K562 (cell line): ENCODE results near the gene TTC38. TPM values are rescaled to one million over a fixed set of nuclear protein-coding genes. Genes with fewer than 3 reads are reported as not detected.

Source experiments
- ATAC-seq: fragments of 200-7000 bp; cut with Tn5 transposase; 3 replicates; pipeline ENCODE4 v1.9.1; 2020; ENCODE audit warnings: moderate library complexity
- BruUV-seq: library from RNA; stranded (reverse); fragments of 400-500 nt; replicated peaks from 2 replicates; lab custom pipeline; 2021; lab: Mats Ljungman, UMichigan
- CTCF ChIA-PET: fragments of 300-600 bp; formaldehyde crosslinking; extraction: SDS; loops from one replicate; lab custom pipeline; 2021; ENCODE audit warnings: low intra/inter-chr PET ratio; lab: Yijun Ruan, JAX
- POLR2A ChIA-PET: fragments of 300-600, 350-650 bp; sonication (Branson Sonifier 250); formaldehyde crosslinking; extraction: SDS; loops from one replicate; lab custom pipeline; 2021; ENCODE audit warnings: antibody characterized with exemption, inconsistent platforms; lab: Yijun Ruan, JAX
- DNase-seq, 4 experiments: peaks; one replicate each; pipeline versions ENCODE4 v3.0.0 to v3.0.0-alpha.2; 2011 to 2018; ENCODE audit warnings: low spot score in 3 of 4, mixed read lengths in 3 of 4; ENCODE audit errors: extremely low read depth in 1 of 4
- FAIRE-seq: peaks from 2 replicates; lab custom pipeline; 2011; peaks lifted over from hg19 to GRCh38; lab: Jason Lieb, UNC
- H2AFZ ChIP-seq: 2 replicates; pipeline ENCODE4 v1.6.0; 2011; ENCODE audit warnings: low read depth, low read length, control low read depth, inconsistent platforms
- H3K27ac ChIP-seq: fragments of 200-600 bp; 3 replicates; pipeline ENCODE4 v1.8.0; 2011; ENCODE audit warnings: low read depth, mild to moderate bottlenecking, control low read depth, inconsistent platforms, low read length, moderate library complexity, mixed read lengths; ENCODE audit errors: extremely low read depth
- H3K27me3 ChIP-seq, 2 experiments: fragments of 300-600 bp in 1 of 2; 2 replicates in 1 of 2; 3 replicates in 1 of 2; pipeline versions ENCODE4 v1.6.0 to v1.8.0; 2011; ENCODE audit warnings: inconsistent platforms in 2 of 2, low read length in 2 of 2, mild to moderate bottlenecking in 1 of 2, mixed read lengths in 1 of 2, moderate library complexity in 1 of 2; ENCODE audit not compliant: control insufficient read depth in 2 of 2, insufficient read depth in 2 of 2
- H3K36me3 ChIP-seq: fragments of 300-600 bp; 3 replicates; pipeline ENCODE4 v1.8.0; 2011; ENCODE audit warnings: mild to moderate bottlenecking, low read length, inconsistent platforms; ENCODE audit not compliant: control insufficient read depth, insufficient read depth
- H3K4me1 ChIP-seq, 2 experiments: fragments of 200-600 bp in 1 of 2; replicated peaks in 1 of 2; 2 replicates in 1 of 2; 3 replicates in 1 of 2; pipeline versions ENCODE4 v1.5.1 to v1.8.0; 2011; ENCODE audit warnings: inconsistent platforms in 2 of 2, low read length in 2 of 2, mild to moderate bottlenecking in 1 of 2, mixed read lengths in 1 of 2, moderate library complexity in 1 of 2; ENCODE audit not compliant: control insufficient read depth in 2 of 2, insufficient read depth in 2 of 2
- H3K4me2 ChIP-seq: 2 replicates; pipeline ENCODE4 v1.6.1; 2011; ENCODE audit warnings: low read length, control low read depth, inconsistent platforms, mixed read lengths; ENCODE audit not compliant: insufficient read depth
- H3K4me3 ChIP-seq: fragments of 200-600 bp; sonication (generic), shearing (Covaris generic); 2 replicates; pipeline ENCODE4 v1.5.1; 2016; ENCODE audit warnings: control low read depth, inconsistent platforms
- H3K79me2 ChIP-seq: fragments of 200-600 bp; 3 replicates; pipeline ENCODE4 v1.8.0; 2011; ENCODE audit warnings: low read length, inconsistent platforms; ENCODE audit not compliant: control insufficient read depth, insufficient read depth
- H3K9ac ChIP-seq, 2 experiments: 2 replicates each; pipeline versions ENCODE4 v1.6.0 to v1.6.1; 2011; ENCODE audit warnings: low read depth in 2 of 2, low read length in 2 of 2, control low read depth in 1 of 2, inconsistent platforms in 1 of 2, mild to moderate bottlenecking in 1 of 2, mixed read lengths in 1 of 2; ENCODE audit not compliant: insufficient read depth in 1 of 2
- H3K9me1 ChIP-seq: one replicate; pipeline ENCODE4 v1.6.0; 2011; ENCODE audit warnings: inconsistent platforms, mild to moderate bottlenecking, low read length, moderate library complexity; ENCODE audit not compliant: control insufficient read depth, insufficient read depth
- H3K9me3 ChIP-seq: replicated peaks from 2 replicates; pipeline ENCODE4 v1.5.1; 2011; ENCODE audit warnings: low read depth, low read length, inconsistent platforms; ENCODE audit not compliant: control insufficient read depth, insufficient read depth
- H4K20me1 ChIP-seq: replicated peaks from 2 replicates; pipeline ENCODE4 v1.6.1; 2011; ENCODE audit warnings: low read length, inconsistent platforms, mixed read lengths; ENCODE audit not compliant: control insufficient read depth, insufficient read depth
- ARNT ChIP-seq, 2 experiments: fragments of 450-650 bp; IDR thresholded peaks; 2 replicates each; pipeline ENCODE4 v1.6.1; 2016; ENCODE audit warnings: mild to moderate bottlenecking in 1 of 2
- CEBPB ChIP-seq: fragments of 450-650 bp; IDR thresholded peaks from 2 replicates; pipeline ENCODE4 v1.6.1; 2016; ENCODE audit warnings: missing genetic modification characterization, missing compliant biosample characterization
- CEBPG ChIP-seq, 3 experiments: fragments of 200-800 bp in 1 of 3; sonication (Bioruptor generic) in 1 of 3; sonication (generic) in 1 of 3; formaldehyde crosslinking in 1 of 3; IDR thresholded peaks in 2 of 3; conservative IDR thresholded peaks in 1 of 3; 2 replicates each; pipeline versions ENCODE4 v1.6.1 to v1.8.0; 2016 to 2022; ENCODE audit warnings: missing compliant biosample characterization in 2 of 3, missing genetic modification characterization in 2 of 3, mild to moderate bottlenecking in 1 of 3, missing genetic modification reagents in 1 of 3
- CHD1 ChIP-seq: fragments of 200-600 bp; sonication (generic); IDR thresholded peaks from one replicate; pipeline ENCODE4 v1.6.1; 2012; ENCODE audit warnings: mild to moderate bottlenecking, moderate library complexity, low read length, inconsistent platforms
- FOSL1 ChIP-seq: fragments of 200-800 bp; sonication (Bioruptor generic); conservative IDR thresholded peaks from 2 replicates; pipeline ENCODE4 v1.6.1; 2016; ENCODE audit warnings: missing genetic modification characterization, missing compliant biosample characterization
- KLF16 ChIP-seq: IDR thresholded peaks from 2 replicates; pipeline ENCODE4 v1.6.1; 2016; ENCODE audit warnings: antibody characterized with exemption
- MCM7 ChIP-seq, 2 experiments: fragments of 450-650 bp; IDR thresholded peaks; 2 replicates each; pipeline ENCODE4 v1.6.1; 2016 to 2018
- MEIS2 ChIP-seq: fragments of 450-650 bp; IDR thresholded peaks from 2 replicates; pipeline ENCODE4 v1.6.1; 2014; ENCODE audit warnings: mild to moderate bottlenecking; ENCODE audit not compliant: partially characterized antibody
- MTA1 ChIP-seq: fragments of 450-650 bp; IDR thresholded peaks from 2 replicates; pipeline ENCODE4 v1.6.1; 2017; ENCODE audit warnings: borderline replicate concordance
- NEUROD1 ChIP-seq: fragments of 150-350 bp; IDR thresholded peaks from 2 replicates; pipeline ENCODE4 v1.6.1; 2014; ENCODE audit warnings: borderline replicate concordance, low read length, low read depth; ENCODE audit not compliant: partially characterized antibody
- SAFB2 ChIP-seq: fragments of 200-400 bp; formaldehyde crosslinking; IDR thresholded peaks from 2 replicates; pipeline ENCODE4 v1.6.1; 2018; ENCODE audit warnings: borderline replicate concordance, low read length, low read depth, moderate library complexity; ENCODE audit not compliant: severe bottlenecking
- SETDB1 ChIP-seq: IDR thresholded peaks from one replicate; pipeline ENCODE4 v1.6.1; 2012; ENCODE audit warnings: low read length, control low read depth, inconsistent platforms
- ZC3H8 ChIP-seq: fragments of 450-650 bp; IDR thresholded peaks from 2 replicates; pipeline ENCODE4 v1.6.1; 2017
- ZMIZ1 ChIP-seq, 2 experiments: fragments of 150-350 bp in 1 of 2; IDR thresholded peaks; 2 replicates each; pipeline ENCODE4 v1.6.1; 2012 to 2016; ENCODE audit warnings: low read depth in 2 of 2, low read length in 2 of 2, mild to moderate bottlenecking in 1 of 2, moderate library complexity in 1 of 2
- ZNF224 ChIP-seq: sonication (generic); formaldehyde crosslinking; IDR thresholded peaks from 2 replicates; pipeline ENCODE4 v1.8.0; 2022; ENCODE audit warnings: mild to moderate bottlenecking, missing genetic modification reagents
- WGBS: fragments of 100-300 bp; shearing (Covaris generic); methylation state at CpG from one replicate; pipeline ENCODE4 v1.1.6; 2016; ENCODE audit warnings: low coverage, mixed read lengths; ENCODE audit not compliant: insufficient coverage; ENCODE audit errors: missing lambda C conversion rate; 5-methylcytosine and 5-hydroxymethylcytosine counted together
- in situ Hi-C: fragments of 300-500 bp; cut with MboI; formaldehyde crosslinking; loops from 4 replicates; pipeline ENCODE4 v1.15.0; 2018; ENCODE audit warnings: inconsistent platforms, mixed read lengths
- intact Hi-C: fragments of 100-400 bp; cut with micrococcal nuclease; formaldehyde crosslinking; loops from 2 replicates; pipeline ENCODE4 v1.14.2; 2022
- polyA plus RNA-seq, 8 experiments: library from polyadenylated mRNA; depleted of rRNA in 4 of 8; stranded (reverse) in 5 of 8; unstranded in 3 of 8; fragments of >200 nt; fragmentation: Nextera tagmentation in 2 of 8; fragmentation: Illumina TruSeq in 1 of 8; extraction: Ambion mirVana in 2 of 8; extraction: Trizol in 1 of 8; gene quantifications; 2 replicates each; pipeline versions ENCODE4 v1.2.1 to v1.2.3, GENCODE V29; 2011 to 2014; ENCODE audit warnings: inconsistent platforms in 1 of 8, missing spikeins in 1 of 8
- total RNA-seq, 7 experiments: library from RNA; depleted of rRNA in 6 of 7; stranded (reverse); fragments of >200 nt in 6 of 7; fragmentation: Illumina TruSeq in 2 of 7; extraction: Trizol in 2 of 7; gene quantifications; 2 replicates each; pipeline versions ENCODE4 v1.2.1 to v1.2.3, GENCODE V29; 2011 to 2021; ENCODE audit warnings: low replicate concordance in 1 of 7
- TF ChIP-seq, protein P1 (sequence below): fragments of 250-450 bp; sonication (Bioruptor Pico); IDR thresholded peaks from 2 replicates; pipeline ENCODE4 v1.9.0; 2021; ENCODE audit warnings: mild to moderate bottlenecking
- TF ChIP-seq, protein P2 (sequence below): fragments of 450-650 bp; formaldehyde crosslinking; IDR thresholded peaks from 2 replicates; pipeline ENCODE4 v1.4.0; 2022; ENCODE audit warnings: mild to moderate bottlenecking, moderate library complexity

Gene TTC38
- total and polyA plus RNA-seq, 9 of the 15 experiments (the other 6 are each of a cell fraction or from before 2014, with no cell fraction given), result 0.84 to 28.4 (median 18.1) TPM

- H4K20me1 ChIP-seq, result no peaks in the 10 kb centered on the region
- peak overlapping the region; percentile 89 for H3K4me2 ChIP-seq
- H3K27me3 ChIP-seq, result no peaks in the 10 kb centered on the region
- ChIA-PET CTCF (no interaction called here), POLR2A (interaction anchor here (1.3 to 2.3 kb wide), 2 partner anchors 16 kb away, joined by 3 to 12 read pairs; partner anchors contain the start of gene TTC38)
- intact Hi-C loops, result no loop called here
- in situ Hi-C loops, result no loop called here
- peak overlapping the region; percentile 71 for H3K4me3 ChIP-seq
- H3K36me3 ChIP-seq, result no peaks in the 10 kb centered on the region
- WGBS, result 2% methylated on average over 9 of the region's 9 CpGs
- DNase-seq (no peak), FAIRE-seq (peak; percentile 52), ATAC-seq (no peak)
- peaks cover 33% of the 10 kb centered on the region for H3K79me2 ChIP-seq
- BruUV-seq, result no TSS peak
- H3K27ac ChIP-seq, result peak overlapping the region; percentile 87; the same call in 2 of the 3 replicates
- H2AFZ ChIP-seq, result no peak overlapping the region
- H3K9me3 ChIP-seq, result no peaks in the 10 kb centered on the region
- H3K9ac ChIP-seq, result peak overlapping the region in 1 of 2 experiments; percentile 86; a peak in 2 of 4 replicates
- no peaks in the 10 kb centered on the region for H3K9me1 ChIP-seq
- H3K4me1 ChIP-seq, result peaks cover 17 to 33% of the 10 kb centered on the region in 2 experiments
- TF ChIP-seq ARNT (IDR thresholded peaks at IDR 0.05) (no peak), MCM7 (IDR thresholded peaks at IDR 0.05) (no peak), CEBPG (CRISPR knock-in tag; IDR thresholded peaks at IDR 0.05) (no peak), CEBPG (tag; conservative IDR thresholded peaks at IDR 0.05 in 1 of 2, IDR thresholded peaks at IDR 0.05 in 1 of 2) (peak; percentile 12 to 56; a peak in 2 of 4 replicates), ZMIZ1 (IDR thresholded peaks at IDR 0.05; ENCODE audit: low read depth in 2 of 2, low read length in 2 of 2) (no peak), MEIS2 (peak; percentile 51), KLF16 (no peak), SAFB2 (no peak), FOSL1 (tag) (peak; percentile 44), CEBPB (peak; percentile 73), SETDB1 (no peak), MTA1 (no peak), ZNF224 (CRISPR knock-in tag) (no peak), ZC3H8 (no peak), NEUROD1 (no peak), CHD1 (no peak)
- TF ChIP-seq, protein P1, sequence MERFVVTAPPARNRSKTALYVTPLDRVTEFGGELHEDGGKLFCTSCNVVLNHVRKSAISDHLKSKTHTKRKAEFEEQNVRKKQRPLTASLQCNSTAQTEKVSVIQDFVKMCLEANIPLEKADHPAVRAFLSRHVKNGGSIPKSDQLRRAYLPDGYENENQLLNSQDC (CRISPR knock-in tag), result no peak
- TF ChIP-seq, protein P2, sequence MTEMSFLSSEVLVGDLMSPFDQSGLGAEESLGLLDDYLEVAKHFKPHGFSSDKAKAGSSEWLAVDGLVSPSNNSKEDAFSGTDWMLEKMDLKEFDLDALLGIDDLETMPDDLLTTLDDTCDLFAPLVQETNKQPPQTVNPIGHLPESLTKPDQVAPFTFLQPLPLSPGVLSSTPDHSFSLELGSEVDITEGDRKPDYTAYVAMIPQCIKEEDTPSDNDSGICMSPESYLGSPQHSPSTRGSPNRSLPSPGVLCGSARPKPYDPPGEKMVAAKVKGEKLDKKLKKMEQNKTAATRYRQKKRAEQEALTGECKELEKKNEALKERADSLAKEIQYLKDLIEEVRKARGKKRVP (CRISPR knock-in tag), result no peak
Measured at GRCh38 chr22:46251816-46252380, 15.9 kb upstream of the TTC38 start.
